K562 (cell line): ENCODE data around the gene CCDC194. TPM values are rescaled to one million over a fixed set of nuclear protein-coding genes. Genes with fewer than 3 reads are reported as not detected.
A peak's percentile ranks its signal among the peaks of the same experiment; 100 is the strongest.

Experiments used
- ATAC-seq: fragments of 200-7000 bp; cut with Tn5 transposase; 3 replicates; pipeline ENCODE4 v1.9.1; 2020; ENCODE audit warnings: moderate library complexity
- BruUV-seq: library from RNA; stranded (reverse); fragments of 400-500 nt; replicated peaks from 2 replicates; lab custom pipeline; 2021; lab: Mats Ljungman, UMichigan
- CTCF ChIA-PET: fragments of 300-600 bp; formaldehyde crosslinking; extraction: SDS; loops from one replicate; lab custom pipeline; 2021; ENCODE audit warnings: low intra/inter-chr PET ratio; lab: Yijun Ruan, JAX
- POLR2A ChIA-PET: fragments of 300-600, 350-650 bp; sonication (Branson Sonifier 250); formaldehyde crosslinking; extraction: SDS; loops from one replicate; lab custom pipeline; 2021; ENCODE audit warnings: antibody characterized with exemption, inconsistent platforms; lab: Yijun Ruan, JAX
- DNase-seq, 4 experiments: peaks; one replicate each; pipeline versions ENCODE4 v3.0.0 to v3.0.0-alpha.2; 2011 to 2018; ENCODE audit warnings: low spot score in 3 of 4, mixed read lengths in 3 of 4; ENCODE audit errors: extremely low read depth in 1 of 4
- FAIRE-seq: peaks from 2 replicates; lab custom pipeline; 2011; peaks lifted over from hg19 to GRCh38; lab: Jason Lieb, UNC
- H2AFZ ChIP-seq: 2 replicates; pipeline ENCODE4 v1.6.0; 2011; ENCODE audit warnings: low read depth, low read length, control low read depth, inconsistent platforms
- H3K27ac ChIP-seq: fragments of 200-600 bp; 3 replicates; pipeline ENCODE4 v1.8.0; 2011; ENCODE audit warnings: low read depth, mild to moderate bottlenecking, control low read depth, inconsistent platforms, low read length, moderate library complexity, mixed read lengths; ENCODE audit errors: extremely low read depth
- H3K27me3 ChIP-seq, 2 experiments: fragments of 300-600 bp in 1 of 2; 2 replicates in 1 of 2; 3 replicates in 1 of 2; pipeline versions ENCODE4 v1.6.0 to v1.8.0; 2011; ENCODE audit warnings: inconsistent platforms in 2 of 2, low read length in 2 of 2, mild to moderate bottlenecking in 1 of 2, mixed read lengths in 1 of 2, moderate library complexity in 1 of 2; ENCODE audit not compliant: control insufficient read depth in 2 of 2, insufficient read depth in 2 of 2
- H3K36me3 ChIP-seq: fragments of 300-600 bp; 3 replicates; pipeline ENCODE4 v1.8.0; 2011; ENCODE audit warnings: mild to moderate bottlenecking, low read length, inconsistent platforms; ENCODE audit not compliant: control insufficient read depth, insufficient read depth
- H3K4me1 ChIP-seq, 2 experiments: fragments of 200-600 bp in 1 of 2; replicated peaks in 1 of 2; 2 replicates in 1 of 2; 3 replicates in 1 of 2; pipeline versions ENCODE4 v1.5.1 to v1.8.0; 2011; ENCODE audit warnings: inconsistent platforms in 2 of 2, low read length in 2 of 2, mild to moderate bottlenecking in 1 of 2, mixed read lengths in 1 of 2, moderate library complexity in 1 of 2; ENCODE audit not compliant: control insufficient read depth in 2 of 2, insufficient read depth in 2 of 2
- H3K4me2 ChIP-seq: 2 replicates; pipeline ENCODE4 v1.6.1; 2011; ENCODE audit warnings: low read length, control low read depth, inconsistent platforms, mixed read lengths; ENCODE audit not compliant: insufficient read depth
- H3K4me3 ChIP-seq: fragments of 200-600 bp; sonication (generic), shearing (Covaris generic); 2 replicates; pipeline ENCODE4 v1.5.1; 2016; ENCODE audit warnings: control low read depth, inconsistent platforms
- H3K79me2 ChIP-seq: fragments of 200-600 bp; 3 replicates; pipeline ENCODE4 v1.8.0; 2011; ENCODE audit warnings: low read length, inconsistent platforms; ENCODE audit not compliant: control insufficient read depth, insufficient read depth
- H3K9ac ChIP-seq, 2 experiments: 2 replicates each; pipeline versions ENCODE4 v1.6.0 to v1.6.1; 2011; ENCODE audit warnings: low read depth in 2 of 2, low read length in 2 of 2, control low read depth in 1 of 2, inconsistent platforms in 1 of 2, mild to moderate bottlenecking in 1 of 2, mixed read lengths in 1 of 2; ENCODE audit not compliant: insufficient read depth in 1 of 2
- H3K9me1 ChIP-seq: one replicate; pipeline ENCODE4 v1.6.0; 2011; ENCODE audit warnings: inconsistent platforms, mild to moderate bottlenecking, low read length, moderate library complexity; ENCODE audit not compliant: control insufficient read depth, insufficient read depth
- H3K9me3 ChIP-seq: replicated peaks from 2 replicates; pipeline ENCODE4 v1.5.1; 2011; ENCODE audit warnings: low read depth, low read length, inconsistent platforms; ENCODE audit not compliant: control insufficient read depth, insufficient read depth
- H4K20me1 ChIP-seq: replicated peaks from 2 replicates; pipeline ENCODE4 v1.6.1; 2011; ENCODE audit warnings: low read length, inconsistent platforms, mixed read lengths; ENCODE audit not compliant: control insufficient read depth, insufficient read depth
- BRF1 ChIP-seq: IDR thresholded peaks from 3 replicates; pipeline ENCODE4 v1.6.1; 2011; ENCODE audit warnings: borderline replicate concordance, mild to moderate bottlenecking; ENCODE audit not compliant: insufficient read length; ENCODE audit errors: extremely low read depth
- EWSR1 ChIP-seq: fragments of 450-650 bp; IDR thresholded peaks from 2 replicates; pipeline ENCODE4 v1.6.1; 2018; ENCODE audit warnings: borderline replicate concordance, mild to moderate bottlenecking, low read depth, moderate library complexity; ENCODE audit not compliant: partially characterized antibody
- POLR2G ChIP-seq: fragments of 200-400 bp; formaldehyde crosslinking; IDR thresholded peaks from 2 replicates; pipeline ENCODE4 v1.6.1; 2017; ENCODE audit warnings: low read depth, mild to moderate bottlenecking, antibody characterized with exemption, low read length, moderate library complexity
- PYGO2 ChIP-seq: fragments of 450-650 bp; IDR thresholded peaks from 2 replicates; pipeline ENCODE4 v1.6.1; 2016; ENCODE audit warnings: mild to moderate bottlenecking, missing genetic modification characterization, moderate library complexity, missing compliant biosample characterization
- RBBP5 ChIP-seq: fragments of 200-600 bp; sonication (generic); IDR thresholded peaks from 2 replicates; pipeline ENCODE4 v1.6.1; 2012; ENCODE audit warnings: borderline replicate concordance, mild to moderate bottlenecking, low read length, control low read depth, inconsistent platforms; ENCODE audit not compliant: insufficient read depth, poor library complexity, severe bottlenecking
- ZFP36 ChIP-seq: fragments of 150-350 bp; IDR thresholded peaks from 2 replicates; pipeline ENCODE4 v1.6.1; 2018; ENCODE audit warnings: low read length, low read depth; ENCODE audit not compliant: partially characterized antibody
- ZNF124 ChIP-seq: sonication (generic); formaldehyde crosslinking; IDR thresholded peaks from 2 replicates; pipeline ENCODE4 v1.8.1; 2022; ENCODE audit warnings: missing genetic modification reagents
- WGBS: fragments of 100-300 bp; shearing (Covaris generic); methylation state at CpG from one replicate; pipeline ENCODE4 v1.1.6; 2016; ENCODE audit warnings: low coverage, mixed read lengths; ENCODE audit not compliant: insufficient coverage; ENCODE audit errors: missing lambda C conversion rate; 5-methylcytosine and 5-hydroxymethylcytosine counted together
- in situ Hi-C: fragments of 300-500 bp; cut with MboI; formaldehyde crosslinking; loops from 4 replicates; pipeline ENCODE4 v1.15.0; 2018; ENCODE audit warnings: inconsistent platforms, mixed read lengths
- intact Hi-C: fragments of 100-400 bp; cut with micrococcal nuclease; formaldehyde crosslinking; loops from 2 replicates; pipeline ENCODE4 v1.14.2; 2022
- polyA plus RNA-seq, 8 experiments: library from polyadenylated mRNA; depleted of rRNA in 4 of 8; stranded (reverse) in 5 of 8; unstranded in 3 of 8; fragments of >200 nt; fragmentation: Nextera tagmentation in 2 of 8; fragmentation: Illumina TruSeq in 1 of 8; extraction: Ambion mirVana in 2 of 8; extraction: Trizol in 1 of 8; gene quantifications; 2 replicates each; pipeline versions ENCODE4 v1.2.1 to v1.2.3, GENCODE V29; 2011 to 2014; ENCODE audit warnings: inconsistent platforms in 1 of 8, missing spikeins in 1 of 8
- total RNA-seq, 7 experiments: library from RNA; depleted of rRNA in 6 of 7; stranded (reverse); fragments of >200 nt in 6 of 7; fragmentation: Illumina TruSeq in 2 of 7; extraction: Trizol in 2 of 7; gene quantifications; 2 replicates each; pipeline versions ENCODE4 v1.2.1 to v1.2.3, GENCODE V29; 2011 to 2021; ENCODE audit warnings: low replicate concordance in 1 of 7
- TF ChIP-seq, protein P1 (sequence below): fragments of 450-650 bp; IDR thresholded peaks from 2 replicates; pipeline ENCODE4 v1.6.1; 2018; ENCODE audit warnings: mild to moderate bottlenecking, low read depth; ENCODE audit not compliant: partially characterized antibody
- TF ChIP-seq, protein P2 (sequence below): fragments of 200-600 bp; sonication (generic); IDR thresholded peaks from one replicate; pipeline ENCODE4 v1.6.1; 2012; ENCODE audit warnings: mild to moderate bottlenecking, low read depth, low read length, inconsistent platforms

Gene CCDC194
- total and polyA plus RNA-seq, 9 of the 15 experiments (the other 6 are each of a cell fraction or from before 2014, with no cell fraction given) = 0.13 to 1.3 (median 0.39) TPM; not detected in 3

DNA sequence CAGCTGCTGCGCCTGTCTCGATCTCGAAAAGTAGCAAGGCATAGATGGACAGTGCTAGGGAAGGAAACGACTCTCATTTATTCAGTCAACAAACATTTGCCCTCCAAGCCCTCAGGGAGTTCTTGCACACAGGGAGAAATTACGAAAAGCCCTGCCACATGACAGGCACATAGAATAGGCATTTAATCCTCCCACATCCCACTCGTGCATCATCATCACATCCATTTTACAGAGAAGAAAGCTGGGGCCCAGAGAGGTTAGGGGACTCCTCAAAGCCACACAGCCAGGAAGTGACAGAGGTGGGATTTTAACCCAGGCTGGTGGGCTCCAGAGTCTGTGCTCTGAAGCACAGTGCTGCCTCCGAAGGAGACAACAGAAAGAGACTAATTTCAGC, 42.9 kb upstream of the CCDC194 start:
- H3K27me3 ChIP-seq = peaks cover 0 to 23% of the 10 kb centered on the region in 2 experiments; a peak in 4 of 5 replicates
- FAIRE-seq (no peak), ATAC-seq (no peak), DNase-seq (no peak)
- peaks cover 0 to 6% of the 10 kb centered on the region in 2 experiments; a peak in 2 of 5 replicates for H3K4me1 ChIP-seq
- ChIA-PET CTCF (no interaction called here), POLR2A (interaction anchor here (0.6 to 1.2 kb wide), 4 partner anchors 8 to 664 kb away, joined by 3 to 4 read pairs (median 4); no protein-coding TSS in a partner anchor)
- no peak overlapping the region for H3K9ac ChIP-seq
- no TSS peak for BruUV-seq
- H4K20me1 ChIP-seq = no peaks in the 10 kb centered on the region; the same call in none of the 2 replicates
- no peak overlapping the region for H3K27ac ChIP-seq
- peaks cover 5% of the 10 kb centered on the region for H3K9me3 ChIP-seq
- no peak overlapping the region for H2AFZ ChIP-seq
- intact Hi-C loops (no loop called here), in situ Hi-C loops (no loop called here)
- no peaks in the 10 kb centered on the region for H3K79me2 ChIP-seq
- WGBS = 3% methylated on average over 7 of the region's 7 CpGs
- H3K4me3 ChIP-seq = no peak overlapping the region
- H3K9me1 ChIP-seq = no peaks in the 10 kb centered on the region
- H3K36me3 ChIP-seq = no peaks in the 10 kb centered on the region
- no peak overlapping the region for H3K4me2 ChIP-seq
- no peak for TF ChIP-seq RBBP5
- no peak for TF ChIP-seq EWSR1
- TF ChIP-seq, protein P1, sequence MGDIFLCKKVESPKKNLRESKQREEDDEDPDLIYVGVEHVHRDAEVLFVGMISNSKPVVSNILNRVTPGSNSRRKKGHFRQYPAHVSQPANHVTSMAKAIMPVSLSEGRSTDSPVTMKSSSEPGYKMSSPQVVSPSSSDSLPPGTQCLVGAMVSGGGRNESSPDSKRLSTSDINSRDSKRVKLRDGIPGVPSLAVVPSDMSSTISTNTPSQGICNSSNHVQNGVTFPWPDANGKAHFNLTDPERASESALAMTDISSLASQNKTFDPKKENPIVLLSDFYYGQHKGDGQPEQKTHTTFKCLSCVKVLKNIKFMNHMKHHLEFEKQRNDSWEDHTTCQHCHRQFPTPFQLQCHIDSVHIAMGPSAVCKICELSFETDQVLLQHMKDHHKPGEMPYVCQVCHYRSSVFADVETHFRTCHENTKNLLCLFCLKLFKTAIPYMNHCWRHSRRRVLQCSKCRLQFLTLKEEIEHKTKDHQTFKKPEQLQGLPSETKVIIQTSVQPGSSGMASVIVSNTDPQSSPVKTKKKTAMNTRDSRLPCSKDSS = no peak
- TF ChIP-seq ZNF124 = no peak
- TF ChIP-seq PYGO2 = no peak
- no peak for TF ChIP-seq POLR2G
- TF ChIP-seq ZFP36 = peak; percentile 62
- TF ChIP-seq, protein P2, sequence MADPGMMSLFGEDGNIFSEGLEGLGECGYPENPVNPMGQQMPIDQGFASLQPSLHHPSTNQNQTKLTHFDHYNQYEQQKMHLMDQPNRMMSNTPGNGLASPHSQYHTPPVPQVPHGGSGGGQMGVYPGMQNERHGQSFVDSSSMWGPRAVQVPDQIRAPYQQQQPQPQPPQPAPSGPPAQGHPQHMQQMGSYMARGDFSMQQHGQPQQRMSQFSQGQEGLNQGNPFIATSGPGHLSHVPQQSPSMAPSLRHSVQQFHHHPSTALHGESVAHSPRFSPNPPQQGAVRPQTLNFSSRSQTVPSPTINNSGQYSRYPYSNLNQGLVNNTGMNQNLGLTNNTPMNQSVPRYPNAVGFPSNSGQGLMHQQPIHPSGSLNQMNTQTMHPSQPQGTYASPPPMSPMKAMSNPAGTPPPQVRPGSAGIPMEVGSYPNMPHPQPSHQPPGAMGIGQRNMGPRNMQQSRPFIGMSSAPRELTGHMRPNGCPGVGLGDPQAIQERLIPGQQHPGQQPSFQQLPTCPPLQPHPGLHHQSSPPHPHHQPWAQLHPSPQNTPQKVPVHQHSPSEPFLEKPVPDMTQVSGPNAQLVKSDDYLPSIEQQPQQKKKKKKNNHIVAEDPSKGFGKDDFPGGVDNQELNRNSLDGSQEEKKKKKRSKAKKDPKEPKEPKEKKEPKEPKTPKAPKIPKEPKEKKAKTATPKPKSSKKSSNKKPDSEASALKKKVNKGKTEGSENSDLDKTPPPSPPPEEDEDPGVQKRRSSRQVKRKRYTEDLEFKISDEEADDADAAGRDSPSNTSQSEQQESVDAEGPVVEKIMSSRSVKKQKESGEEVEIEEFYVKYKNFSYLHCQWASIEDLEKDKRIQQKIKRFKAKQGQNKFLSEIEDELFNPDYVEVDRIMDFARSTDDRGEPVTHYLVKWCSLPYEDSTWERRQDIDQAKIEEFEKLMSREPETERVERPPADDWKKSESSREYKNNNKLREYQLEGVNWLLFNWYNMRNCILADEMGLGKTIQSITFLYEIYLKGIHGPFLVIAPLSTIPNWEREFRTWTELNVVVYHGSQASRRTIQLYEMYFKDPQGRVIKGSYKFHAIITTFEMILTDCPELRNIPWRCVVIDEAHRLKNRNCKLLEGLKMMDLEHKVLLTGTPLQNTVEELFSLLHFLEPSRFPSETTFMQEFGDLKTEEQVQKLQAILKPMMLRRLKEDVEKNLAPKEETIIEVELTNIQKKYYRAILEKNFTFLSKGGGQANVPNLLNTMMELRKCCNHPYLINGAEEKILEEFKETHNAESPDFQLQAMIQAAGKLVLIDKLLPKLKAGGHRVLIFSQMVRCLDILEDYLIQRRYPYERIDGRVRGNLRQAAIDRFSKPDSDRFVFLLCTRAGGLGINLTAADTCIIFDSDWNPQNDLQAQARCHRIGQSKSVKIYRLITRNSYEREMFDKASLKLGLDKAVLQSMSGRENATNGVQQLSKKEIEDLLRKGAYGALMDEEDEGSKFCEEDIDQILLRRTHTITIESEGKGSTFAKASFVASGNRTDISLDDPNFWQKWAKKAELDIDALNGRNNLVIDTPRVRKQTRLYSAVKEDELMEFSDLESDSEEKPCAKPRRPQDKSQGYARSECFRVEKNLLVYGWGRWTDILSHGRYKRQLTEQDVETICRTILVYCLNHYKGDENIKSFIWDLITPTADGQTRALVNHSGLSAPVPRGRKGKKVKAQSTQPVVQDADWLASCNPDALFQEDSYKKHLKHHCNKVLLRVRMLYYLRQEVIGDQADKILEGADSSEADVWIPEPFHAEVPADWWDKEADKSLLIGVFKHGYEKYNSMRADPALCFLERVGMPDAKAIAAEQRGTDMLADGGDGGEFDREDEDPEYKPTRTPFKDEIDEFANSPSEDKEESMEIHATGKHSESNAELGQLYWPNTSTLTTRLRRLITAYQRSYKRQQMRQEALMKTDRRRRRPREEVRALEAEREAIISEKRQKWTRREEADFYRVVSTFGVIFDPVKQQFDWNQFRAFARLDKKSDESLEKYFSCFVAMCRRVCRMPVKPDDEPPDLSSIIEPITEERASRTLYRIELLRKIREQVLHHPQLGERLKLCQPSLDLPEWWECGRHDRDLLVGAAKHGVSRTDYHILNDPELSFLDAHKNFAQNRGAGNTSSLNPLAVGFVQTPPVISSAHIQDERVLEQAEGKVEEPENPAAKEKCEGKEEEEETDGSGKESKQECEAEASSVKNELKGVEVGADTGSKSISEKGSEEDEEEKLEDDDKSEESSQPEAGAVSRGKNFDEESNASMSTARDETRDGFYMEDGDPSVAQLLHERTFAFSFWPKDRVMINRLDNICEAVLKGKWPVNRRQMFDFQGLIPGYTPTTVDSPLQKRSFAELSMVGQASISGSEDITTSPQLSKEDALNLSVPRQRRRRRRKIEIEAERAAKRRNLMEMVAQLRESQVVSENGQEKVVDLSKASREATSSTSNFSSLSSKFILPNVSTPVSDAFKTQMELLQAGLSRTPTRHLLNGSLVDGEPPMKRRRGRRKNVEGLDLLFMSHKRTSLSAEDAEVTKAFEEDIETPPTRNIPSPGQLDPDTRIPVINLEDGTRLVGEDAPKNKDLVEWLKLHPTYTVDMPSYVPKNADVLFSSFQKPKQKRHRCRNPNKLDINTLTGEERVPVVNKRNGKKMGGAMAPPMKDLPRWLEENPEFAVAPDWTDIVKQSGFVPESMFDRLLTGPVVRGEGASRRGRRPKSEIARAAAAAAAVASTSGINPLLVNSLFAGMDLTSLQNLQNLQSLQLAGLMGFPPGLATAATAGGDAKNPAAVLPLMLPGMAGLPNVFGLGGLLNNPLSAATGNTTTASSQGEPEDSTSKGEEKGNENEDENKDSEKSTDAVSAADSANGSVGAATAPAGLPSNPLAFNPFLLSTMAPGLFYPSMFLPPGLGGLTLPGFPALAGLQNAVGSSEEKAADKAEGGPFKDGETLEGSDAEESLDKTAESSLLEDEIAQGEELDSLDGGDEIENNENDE = no peak
- no peak for TF ChIP-seq BRF1
